IMR-90 (cell line): ENCODE results near the gene LRRC37A. TPM values are rescaled to one million over a fixed set of nuclear protein-coding genes. Genes with fewer than 3 reads are reported as not detected.
"Not testable (repeated sequence)": the region's sequence is repeated elsewhere in the genome, so short reads cannot be mapped to it uniquely, and the experiment has no call there.

Source experiments
- ATAC-seq: fragments of 200-7000 bp; cut with Tn5 transposase; 2 replicates; pipeline ENCODE4 v1.9.1; 2020; ENCODE audit warnings: low read depth, mild to moderate bottlenecking, moderate library complexity
- BruUV-seq: library from RNA; stranded (reverse); fragments of 400-500 nt; replicated peaks from 2 replicates; lab custom pipeline; 2021; lab: Mats Ljungman, UMichigan
- CTCF ChIA-PET: fragments of 300-600 bp; formaldehyde crosslinking; extraction: SDS; loops from one replicate; lab custom pipeline; 2021; ENCODE audit warnings: antibody characterized with exemption; lab: Yijun Ruan, JAX
- POLR2A ChIA-PET: fragments of 300-600 bp; sonication (Branson Sonifier 250); formaldehyde crosslinking; loops from one replicate; lab custom pipeline; 2022; ENCODE audit warnings: antibody characterized with exemption; ENCODE audit not compliant: unreplicated experiment; lab: Charles Lee
- DNase-seq: peaks from one replicate; pipeline ENCODE4 v3.0.0; 2013
- H2AFZ ChIP-seq: replicated peaks from 2 replicates; pipeline ENCODE3; 2013; ENCODE audit warnings: low read length, mild to moderate bottlenecking; ENCODE audit not compliant: poor library complexity
- H2AK5ac ChIP-seq: 2 replicates; pipeline ENCODE4 v1.6.1; 2013; ENCODE audit warnings: low read depth, low read length, inconsistent platforms
- H2AK9ac ChIP-seq: replicated peaks from 2 replicates; pipeline ENCODE3; 2013; ENCODE audit warnings: mild to moderate bottlenecking, low read depth, low read length, moderate library complexity; ENCODE audit not compliant: poor library complexity
- H2BK120ac ChIP-seq: 2 replicates; pipeline ENCODE4 v1.6.1; 2013; ENCODE audit warnings: low read depth, low read length, inconsistent platforms
- H2BK15ac ChIP-seq: 3 replicates; pipeline ENCODE4 v1.6.1; 2013; ENCODE audit warnings: low read depth, low read length, inconsistent platforms
- H2BK20ac ChIP-seq: 2 replicates; pipeline ENCODE4 v1.6.1; 2013; ENCODE audit warnings: low read depth, mild to moderate bottlenecking, inconsistent platforms, low read length, moderate library complexity
- H2BK5ac ChIP-seq: 2 replicates; pipeline ENCODE4 v1.6.1; 2013; ENCODE audit warnings: mild to moderate bottlenecking, low read depth, low read length, inconsistent platforms; ENCODE audit not compliant: poor library complexity, severe bottlenecking
- H3K14ac ChIP-seq: replicated peaks from 2 replicates; pipeline ENCODE4 v1.6.1; 2013; ENCODE audit warnings: low read depth, low read length, inconsistent platforms
- H3K18ac ChIP-seq: 2 replicates; pipeline ENCODE4 v1.6.1; 2013; ENCODE audit warnings: low read depth, low read length, control low read depth
- H3K23ac ChIP-seq: 2 replicates; pipeline ENCODE4 v1.6.1; 2013; ENCODE audit warnings: low read depth, low read length, inconsistent platforms
- H3K27ac ChIP-seq: 2 replicates; pipeline ENCODE4 v1.5.1; 2013; ENCODE audit warnings: mild to moderate bottlenecking, control low read depth, low read length; ENCODE audit not compliant: insufficient read depth
- H3K27me3 ChIP-seq: 2 replicates; pipeline ENCODE4 v1.6.1; 2013; ENCODE audit warnings: low read length; ENCODE audit not compliant: control insufficient read depth, insufficient read depth
- H3K36me3 ChIP-seq: 2 replicates; pipeline ENCODE4 v1.6.1; 2013; ENCODE audit warnings: low read length, mixed read lengths; ENCODE audit not compliant: control insufficient read depth, insufficient read depth
- H3K4ac ChIP-seq: 2 replicates; pipeline ENCODE4 v1.6.1; 2013; ENCODE audit warnings: low read depth, low read length, inconsistent platforms
- H3K4me1 ChIP-seq: 2 replicates; pipeline ENCODE4 v1.6.1; 2013; ENCODE audit warnings: low read length, mixed read lengths; ENCODE audit not compliant: control insufficient read depth, insufficient read depth
- H3K4me2 ChIP-seq: 2 replicates; pipeline ENCODE4 v1.6.1; 2013; ENCODE audit warnings: low read depth, mild to moderate bottlenecking, control low read depth, low read length, moderate library complexity
- H3K4me3 ChIP-seq: 2 replicates; pipeline ENCODE4 v1.5.1; 2013; ENCODE audit warnings: low read depth, mild to moderate bottlenecking, control low read depth, low read length, moderate library complexity; ENCODE audit not compliant: insufficient read depth
- H3K56ac ChIP-seq: 2 replicates; pipeline ENCODE4 v1.6.1; 2013; ENCODE audit warnings: low read length, inconsistent platforms; ENCODE audit not compliant: insufficient read depth; ENCODE audit errors: extremely low read depth
- H3K79me1 ChIP-seq, 2 experiments: 2 replicates each; pipeline ENCODE4 v1.6.1; 2013; ENCODE audit warnings: low read length in 2 of 2, inconsistent platforms in 1 of 2, low read depth in 1 of 2
- H3K9ac ChIP-seq: 2 replicates; pipeline ENCODE4 v1.6.1; 2013; ENCODE audit warnings: low read depth, low read length, control low read depth
- H3K9me1 ChIP-seq: 2 replicates; pipeline ENCODE4 v1.6.1; 2013; ENCODE audit warnings: low read length, inconsistent platforms; ENCODE audit not compliant: insufficient read depth
- H3K9me3 ChIP-seq: 2 replicates; pipeline ENCODE4 v1.6.1; 2013; ENCODE audit warnings: low read length; ENCODE audit not compliant: control insufficient read depth, insufficient read depth
- H4K20me1 ChIP-seq: 2 replicates; pipeline ENCODE4 v1.6.1; 2013; ENCODE audit warnings: low read length, inconsistent platforms; ENCODE audit not compliant: insufficient read depth
- H4K5ac ChIP-seq: 2 replicates; pipeline ENCODE4 v1.6.1; 2013; ENCODE audit warnings: mild to moderate bottlenecking, low read depth, low read length, control low read depth
- H4K8ac ChIP-seq, 2 experiments: 2 replicates each; pipeline ENCODE4 v1.6.1; 2013; ENCODE audit warnings: low read depth in 2 of 2, low read length in 2 of 2, control low read depth in 1 of 2, inconsistent platforms in 1 of 2
- H4K91ac ChIP-seq: 2 replicates; pipeline ENCODE4 v1.6.1; 2013; ENCODE audit warnings: low read depth, low read length, inconsistent platforms; ENCODE audit not compliant: insufficient read depth
- WGBS, 2 experiments: methylation state at CpG; one replicate each; pipeline versions ENCODE4 v1.1.5 to v1.1.7; 2013; ENCODE audit warnings: missing lambda C conversion rate in 2 of 2; ENCODE audit not compliant: insufficient read length in 1 of 2; ENCODE audit errors: extremely low coverage in 2 of 2; 5-methylcytosine and 5-hydroxymethylcytosine counted together
- dilution Hi-C: fragments of 300-500 bp; cut with HindIII; formaldehyde crosslinking; loops from one replicate; pipeline ENCODE4 v1.14.3; 2018; ENCODE audit warnings: low sequenced_read_pairs; ENCODE audit not compliant: unreplicated experiment
- in situ Hi-C: fragments of 300-500 bp; cut with MboI; formaldehyde crosslinking; loops from 3 replicates; pipeline ENCODE4 v1.14.3; 2019; ENCODE audit warnings: low sequenced_read_pairs, inconsistent platforms, mixed read lengths
- intact Hi-C: fragments of 100-400 bp; cut with micrococcal nuclease; formaldehyde crosslinking; loops from 2 replicates; pipeline ENCODE4 v1.10.0; 2022
- polyA plus RNA-seq, 3 experiments: library from polyadenylated mRNA; depleted of rRNA; stranded (reverse); fragments of >200 nt; gene quantifications; 2 replicates each; pipeline ENCODE4 v1.2.3, GENCODE V29; 2012; ENCODE audit warnings: low replicate concordance in 1 of 3
- total RNA-seq: library from RNA; depleted of rRNA; stranded (reverse); fragments of >200 nt; gene quantifications from 2 replicates; pipeline ENCODE4 v1.2.3, GENCODE V29; 2012
- TF ChIP-seq, protein P1 (sequence below): conservative IDR thresholded peaks from 2 replicates; pipeline ENCODE4 v1.5.1; 2012; ENCODE audit warnings: mild to moderate bottlenecking, low read depth, low read length, improper control_type of control experiment

Gene LRRC37A
- total and polyA plus RNA-seq, 2 of the 4 experiments (the other 2 are of a cell fraction) = 0.72 to 0.91 TPM

DNA sequence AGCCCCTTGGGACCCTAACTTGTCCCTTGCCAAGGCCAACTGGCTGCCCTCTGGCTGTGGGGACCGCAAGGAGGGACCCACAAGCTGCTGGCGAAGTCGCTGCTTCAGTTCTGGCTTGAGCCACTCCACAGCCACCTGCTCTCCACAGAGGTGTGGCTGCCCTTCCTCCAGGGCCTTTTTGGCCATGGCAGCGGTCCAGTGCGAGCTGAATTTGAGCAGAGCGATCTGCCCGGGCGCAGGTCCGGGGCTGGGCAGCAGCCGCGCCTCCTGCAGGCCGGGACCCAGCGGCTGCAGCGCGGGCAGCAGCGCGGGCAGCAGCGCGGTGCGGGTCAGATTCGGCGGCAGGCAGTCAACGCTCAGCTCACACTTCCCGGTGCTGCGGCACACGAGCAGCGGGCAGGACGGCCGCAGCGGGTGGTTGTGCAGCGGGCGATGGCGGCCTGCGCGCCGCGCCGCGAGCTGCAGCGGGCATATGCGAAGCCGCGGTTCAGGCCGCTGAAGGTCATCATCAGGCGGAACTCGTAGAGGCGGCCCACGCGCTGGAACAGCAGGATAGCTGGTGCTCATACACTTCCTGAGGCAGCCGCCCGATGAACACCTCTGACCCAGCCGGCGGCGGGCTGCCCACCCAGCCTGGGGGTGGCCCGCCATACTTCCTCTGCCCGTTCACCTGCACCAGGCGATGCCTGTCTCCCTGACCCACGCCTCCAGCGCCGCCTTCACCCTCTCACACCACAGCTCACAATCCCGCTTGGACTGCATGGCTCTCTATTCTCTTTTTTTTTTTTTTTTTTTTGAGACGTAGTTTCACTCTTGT lies 34.9 kb upstream of the LRRC37A start:
- Histone ChIP-seq H3K4me2 (peak overlapping the region; percentile 72; the same call in 1 of the 2 replicates), H3K18ac (peak overlapping the region; percentile 58; the same call in 1 of the 2 replicates), H3K4me3 (peak overlapping the region; percentile 26; the same call in 1 of the 2 replicates), H4K8ac (0 out of 4 replicates have a peak overlapping the region, but pooled peaks of 1 of the 2 experiments have one; percentile 68)
- peak; percentile 63 for ATAC-seq
- H2BK5ac ChIP-seq, H3K14ac ChIP-seq, H3K9me1 ChIP-seq, H2BK15ac ChIP-seq, H3K9ac ChIP-seq, H3K56ac ChIP-seq, H4K5ac ChIP-seq, dilution Hi-C loops, H2BK20ac ChIP-seq, H4K20me1 ChIP-seq, H3K4ac ChIP-seq, H3K27ac ChIP-seq, CTCF ChIA-PET, H2AFZ ChIP-seq, H4K91ac ChIP-seq, H3K79me1 ChIP-seq, H2BK120ac ChIP-seq, BruUV-seq, H3K36me3 ChIP-seq, H2AK5ac ChIP-seq, H3K9me3 ChIP-seq, H3K27me3 ChIP-seq, H3K4me1 ChIP-seq, H3K23ac ChIP-seq, POLR2A ChIA-PET, H2AK9ac ChIP-seq, DNase-seq: not testable (repeated sequence)
- in situ Hi-C loops (loop anchor here (25.0 kb wide), 1 partner anchor 673 kb away; no protein-coding TSS in a partner anchor), intact Hi-C loops (loop anchor here (10.0 kb wide), 1 partner anchor 665 kb away; the partner anchor contains the start of gene GOSR2)
- TF ChIP-seq, protein P1, sequence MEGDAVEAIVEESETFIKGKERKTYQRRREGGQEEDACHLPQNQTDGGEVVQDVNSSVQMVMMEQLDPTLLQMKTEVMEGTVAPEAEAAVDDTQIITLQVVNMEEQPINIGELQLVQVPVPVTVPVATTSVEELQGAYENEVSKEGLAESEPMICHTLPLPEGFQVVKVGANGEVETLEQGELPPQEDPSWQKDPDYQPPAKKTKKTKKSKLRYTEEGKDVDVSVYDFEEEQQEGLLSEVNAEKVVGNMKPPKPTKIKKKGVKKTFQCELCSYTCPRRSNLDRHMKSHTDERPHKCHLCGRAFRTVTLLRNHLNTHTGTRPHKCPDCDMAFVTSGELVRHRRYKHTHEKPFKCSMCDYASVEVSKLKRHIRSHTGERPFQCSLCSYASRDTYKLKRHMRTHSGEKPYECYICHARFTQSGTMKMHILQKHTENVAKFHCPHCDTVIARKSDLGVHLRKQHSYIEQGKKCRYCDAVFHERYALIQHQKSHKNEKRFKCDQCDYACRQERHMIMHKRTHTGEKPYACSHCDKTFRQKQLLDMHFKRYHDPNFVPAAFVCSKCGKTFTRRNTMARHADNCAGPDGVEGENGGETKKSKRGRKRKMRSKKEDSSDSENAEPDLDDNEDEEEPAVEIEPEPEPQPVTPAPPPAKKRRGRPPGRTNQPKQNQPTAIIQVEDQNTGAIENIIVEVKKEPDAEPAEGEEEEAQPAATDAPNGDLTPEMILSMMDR = 0 out of 2 replicates have a peak, but pooled peaks have one; percentile 16
- no CpG with 5 or more reads among the region's 62 CpGs for WGBS, 2 experiments
